Measurements from ENCODE around the gene SLC50A1. TPM values are rescaled to one million over a fixed set of nuclear protein-coding genes. Genes with fewer than 3 reads are reported as not detected.

SLC50A1 gene
- polyA plus RNA-seq, 2 of the 4 experiments (the other 2 are of a cell fraction) = 28.2 to 39.4 TPM

GRCh38 chr1:155130272-155131006, 5.2 kb upstream of the SLC50A1 start:
- Histone ChIP-seq H3K4me3 (peak overlapping the region; percentile 55), H3K9me3 (no peaks in the 10 kb centered on the region), H3K4me2 (peak overlapping the region; percentile 89), H3K4me1 (peaks cover 55% of the 10 kb centered on the region), H3K27ac (peak overlapping the region; percentile 80 to 90)
- ChIA-PET CTCF (interaction anchor here (0.8 to 19.7 kb wide), 11 partner anchors 10 to 795 kb away, joined by 3 to 309 read pairs (median 4); partner anchors contain the start of genes ADAM15 and KRTCAP2), POLR2A (no interaction called here)
- no peak for FAIRE-seq
- no peak for ATAC-seq
- 83% methylated on average over 4 of the region's 6 CpGs for WGBS (ENCODE audit: missing lambda C conversion rate)
- no peak for DNase-seq (ENCODE audit: low read depth in 1 of 2, low spot score in 1 of 2)
- TF ChIP-seq CBX2 (IDR thresholded peaks at IDR 0.05; ENCODE audit: borderline replicate concordance, low read depth) (no peak), ZNF302 (CRISPR knock-in tag; IDR thresholded peaks at IDR 0.05) (no peak), TP53 (CRISPR knock-in tag; IDR thresholded peaks at IDR 0.05) (no peak), KDM1A (IDR thresholded peaks at IDR 0.05; ENCODE audit: low read depth) (no peak), PHF8 (IDR thresholded peaks at IDR 0.05; ENCODE audit: borderline replicate concordance, low read depth) (no peak), FOSB (CRISPR knock-in tag; IDR thresholded peaks at IDR 0.05) (no peak), BHLHE40 (IDR thresholded peaks at IDR 0.05; ENCODE audit: low read depth, low read length) (no peak), EHF (CRISPR knock-in tag; IDR thresholded peaks at IDR 0.05) (no peak), MAZ (IDR thresholded peaks at IDR 0.05; ENCODE audit: borderline replicate concordance, low read depth, low read length) (no peak), MYC (IDR thresholded peaks at IDR 0.05; ENCODE audit: borderline replicate concordance, low read length) (no peak), HOXB13 (CRISPR knock-in tag; IDR thresholded peaks at IDR 0.05; ENCODE audit: low read depth) (no peak), CBX8 (IDR thresholded peaks at IDR 0.05) (no peak), RNF2 (IDR thresholded peaks at IDR 0.05; ENCODE audit: borderline replicate concordance, low read depth) (no peak), FOSL2 (IDR thresholded peaks at IDR 0.05) (no peak), FOSL2 (CRISPR knock-in tag; IDR thresholded peaks at IDR 0.05) (no peak)
- TF ChIP-seq, protein P1, sequence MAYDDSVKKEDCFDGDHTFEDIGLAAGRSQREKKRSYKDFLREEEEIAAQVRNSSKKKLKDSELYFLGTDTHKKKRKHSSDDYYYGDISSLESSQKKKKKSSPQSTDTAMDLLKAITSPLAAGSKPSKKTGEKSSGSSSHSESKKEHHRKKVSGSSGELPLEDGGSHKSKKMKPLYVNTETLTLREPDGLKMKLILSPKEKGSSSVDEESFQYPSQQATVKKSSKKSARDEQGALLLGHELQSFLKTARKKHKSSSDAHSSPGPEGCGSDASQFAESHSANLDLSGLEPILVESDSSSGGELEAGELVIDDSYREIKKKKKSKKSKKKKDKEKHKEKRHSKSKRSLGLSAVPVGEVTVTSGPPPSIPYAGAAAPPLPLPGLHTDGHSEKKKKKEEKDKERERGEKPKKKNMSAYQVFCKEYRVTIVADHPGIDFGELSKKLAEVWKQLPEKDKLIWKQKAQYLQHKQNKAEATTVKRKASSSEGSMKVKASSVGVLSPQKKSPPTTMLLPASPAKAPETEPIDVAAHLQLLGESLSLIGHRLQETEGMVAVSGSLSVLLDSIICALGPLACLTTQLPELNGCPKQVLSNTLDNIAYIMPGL (CRISPR knock-in tag; IDR thresholded peaks at IDR 0.05; ENCODE audit: borderline replicate concordance) = no peak

- ChIA-PET CTCF (interaction anchor here (0.8 to 19.7 kb wide), 9 partner anchors 11 to 119 kb away, joined by 3 to 309 read pairs (median 5); partner anchors contain the start of genes ADAM15 and KRTCAP2), POLR2A (no interaction called here)
- TF ChIP-seq NR3C1 (IDR thresholded peaks at IDR 0.05) (no peak), CTCF (IDR thresholded peaks at IDR 0.05) (no peak)
- Histone ChIP-seq H3K4me3 (no peak overlapping the region), H3K27ac (no peak overlapping the region), H3K4me2 (peak overlapping the region; percentile 89; the same call in 1 of the 3 replicates), H3K9me3 (no peaks in the 10 kb centered on the region), H3K4me1 (peaks cover 47% of the 10 kb centered on the region)
- WGBS (ENCODE audit: missing lambda C conversion rate) = 99% methylated on average over 8 of the region's 8 CpGs
- ATAC-seq = no peak
- no peak for FAIRE-seq
- DNase-seq (ENCODE audit: low read depth in 1 of 2, low spot score in 1 of 2) = no peak
Observed at GRCh38 chr1:155131285-155131684, 4.4 kb upstream of the SLC50A1 start.

DNA sequence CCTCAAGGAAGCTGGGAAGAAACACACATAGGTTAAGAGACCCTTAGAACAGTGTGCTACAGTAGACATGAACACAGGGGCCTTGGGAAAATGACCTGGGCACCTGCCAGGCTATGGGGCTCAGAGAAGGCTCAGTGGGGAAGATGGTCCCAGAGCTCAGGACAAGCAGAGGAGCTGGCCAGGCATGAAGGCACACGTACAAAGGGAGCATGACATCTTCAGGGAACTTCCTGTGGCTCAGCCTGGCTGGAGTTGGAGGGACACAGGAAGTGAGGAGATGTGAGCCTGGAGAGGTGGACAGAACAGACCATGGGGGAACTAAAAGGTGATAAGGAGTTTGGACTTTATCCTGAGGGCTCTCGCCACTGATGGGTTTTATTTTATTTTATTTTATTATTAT, 3.8 kb upstream of the SLC50A1 start:
- no peak overlapping the region for H3K27ac ChIP-seq
- ATAC-seq (no peak), FAIRE-seq (no peak), DNase-seq (ENCODE audit: low read depth in 1 of 2, low spot score in 1 of 2) (no peak)
- H3K4me2 ChIP-seq = no peak overlapping the region
- TF ChIP-seq RARB (CRISPR knock-in tag; IDR thresholded peaks at IDR 0.05) (no peak), PBX3 (IDR thresholded peaks at IDR 0.05) (no peak), NR3C1 (IDR thresholded peaks at IDR 0.05) (no peak), ZFP36 (IDR thresholded peaks at IDR 0.05; ENCODE audit: borderline replicate concordance, partially characterized antibody) (no peak), SMC3 (IDR thresholded peaks at IDR 0.05) (no peak), RFX5 (IDR thresholded peaks at IDR 0.05) (no peak), CBX8 (IDR thresholded peaks at IDR 0.05) (no peak), TP53 (CRISPR knock-in tag; IDR thresholded peaks at IDR 0.05) (no peak), USF2 (IDR thresholded peaks at IDR 0.05) (no peak)
- TF ChIP-seq, protein P2, sequence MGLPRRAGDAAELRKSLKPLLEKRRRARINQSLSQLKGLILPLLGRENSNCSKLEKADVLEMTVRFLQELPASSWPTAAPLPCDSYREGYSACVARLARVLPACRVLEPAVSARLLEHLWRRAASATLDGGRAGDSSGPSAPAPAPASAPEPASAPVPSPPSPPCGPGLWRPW (IDR thresholded peaks at IDR 0.05) = no peak
- ChIA-PET POLR2A (no interaction called here), CTCF (interaction anchor here (1.5 to 19.7 kb wide), 9 partner anchors 16 to 71 kb away, joined by 3 to 309 read pairs (median 5); partner anchors contain the start of gene KRTCAP2)
- H3K9me3 ChIP-seq = no peaks in the 10 kb centered on the region
- peaks cover 44% of the 10 kb centered on the region for H3K4me1 ChIP-seq
- 79% methylated on average over 2 of the region's 2 CpGs for WGBS (ENCODE audit: missing lambda C conversion rate)
- H3K4me3 ChIP-seq = no peak overlapping the region

All from A549 (cell line).